ENCODE measurements around the gene FBXO42. TPM values are rescaled to one million over a fixed set of nuclear protein-coding genes. Genes with fewer than 3 reads are reported as not detected.

The FBXO42 gene
- total and polyA plus RNA-seq, 10 donors, result 8.6 to 30.2 (median 20.1) TPM

DNA sequence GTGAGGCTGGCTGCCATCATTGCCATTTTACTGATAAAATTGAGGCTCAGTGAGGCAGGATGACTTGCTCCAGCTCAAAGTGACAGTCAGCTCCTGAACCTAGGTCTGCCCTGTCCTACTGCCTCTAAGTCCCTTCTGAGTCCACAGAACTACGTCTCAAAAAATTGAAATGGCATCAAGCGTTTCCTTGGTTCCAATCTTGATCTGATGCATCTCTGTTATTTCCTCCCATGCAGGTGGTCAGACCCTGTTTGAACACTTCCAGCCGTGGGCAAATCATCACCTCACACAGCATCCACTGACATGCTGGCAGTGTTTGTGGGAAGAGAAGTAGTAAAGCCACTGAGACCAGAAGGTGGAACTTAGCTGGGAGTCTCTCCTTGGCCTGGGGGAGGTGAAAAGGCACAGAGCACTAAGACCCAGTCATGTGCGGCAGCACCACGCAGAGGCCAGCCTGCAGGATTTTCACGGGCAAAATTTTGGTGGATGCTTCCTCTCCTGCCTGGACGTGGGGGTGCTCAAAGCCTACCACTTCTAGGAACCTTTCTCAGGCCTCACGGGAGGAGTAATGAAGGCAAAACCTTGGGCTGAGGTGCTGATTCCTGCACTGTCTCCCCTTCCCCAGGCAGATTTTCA is 107.5 kb downstream of the FBXO42 start:
- H3K4me1 ChIP-seq, result peaks cover 14 to 37% (median 20%) of the 10 kb centered on the region in 6 donors
- H3K27me3 ChIP-seq (replicated peaks in 1 of 7), result no peaks in the 10 kb centered on the region
- no peak for DNase-seq
- H3K27ac ChIP-seq, result no peak overlapping the region
- H3K9me3 ChIP-seq, result no peaks in the 10 kb centered on the region
- H3K4me3 ChIP-seq, result no peak overlapping the region
- peaks cover 0 to 35% (median 0%) of the 10 kb centered on the region in 6 donors for H3K36me3 ChIP-seq
- WGBS, 5 donors, result 81 to 90% (median 85%) methylated on average over 8 of the region's 8 CpGs
- TF ChIP-seq, protein P1, sequence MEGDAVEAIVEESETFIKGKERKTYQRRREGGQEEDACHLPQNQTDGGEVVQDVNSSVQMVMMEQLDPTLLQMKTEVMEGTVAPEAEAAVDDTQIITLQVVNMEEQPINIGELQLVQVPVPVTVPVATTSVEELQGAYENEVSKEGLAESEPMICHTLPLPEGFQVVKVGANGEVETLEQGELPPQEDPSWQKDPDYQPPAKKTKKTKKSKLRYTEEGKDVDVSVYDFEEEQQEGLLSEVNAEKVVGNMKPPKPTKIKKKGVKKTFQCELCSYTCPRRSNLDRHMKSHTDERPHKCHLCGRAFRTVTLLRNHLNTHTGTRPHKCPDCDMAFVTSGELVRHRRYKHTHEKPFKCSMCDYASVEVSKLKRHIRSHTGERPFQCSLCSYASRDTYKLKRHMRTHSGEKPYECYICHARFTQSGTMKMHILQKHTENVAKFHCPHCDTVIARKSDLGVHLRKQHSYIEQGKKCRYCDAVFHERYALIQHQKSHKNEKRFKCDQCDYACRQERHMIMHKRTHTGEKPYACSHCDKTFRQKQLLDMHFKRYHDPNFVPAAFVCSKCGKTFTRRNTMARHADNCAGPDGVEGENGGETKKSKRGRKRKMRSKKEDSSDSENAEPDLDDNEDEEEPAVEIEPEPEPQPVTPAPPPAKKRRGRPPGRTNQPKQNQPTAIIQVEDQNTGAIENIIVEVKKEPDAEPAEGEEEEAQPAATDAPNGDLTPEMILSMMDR (IDR thresholded peaks at IDR 0.05 in 8 of 11, conservative IDR thresholded peaks at IDR 0.05 in 3 of 11), result peak in 5 of 11 experiments; percentile 3 to 49 (median 41)
- TF ChIP-seq POLR2A (IDR thresholded peaks at IDR 0.05), result no peak
- intact Hi-C loops (cut with DNase I; ENCODE audit: low total_unique reads), result loop anchor here (10.0 kb wide), 1 partner anchor 110 kb away; the partner anchor contains the start of gene FBXO42

- TF ChIP-seq, protein P1 (IDR thresholded peaks at IDR 0.05 in 8 of 11, conservative IDR thresholded peaks at IDR 0.05 in 3 of 11), result peak; percentile 59 to 90 (median 84)
- peak in 2 of 3 donors; percentile 29 to 58 for TF ChIP-seq POLR2AphosphoS5 (IDR thresholded peaks at IDR 0.05)
- TF ChIP-seq POLR2A (IDR thresholded peaks at IDR 0.05), result no peak
- intact Hi-C loops (cut with DNase I; ENCODE audit: low total_unique reads), result loop anchor here (10.0 kb wide), 1 partner anchor 111 kb away; the partner anchor contains the start of gene FBXO42
- H3K36me3 ChIP-seq, result peaks cover 0 to 34% (median 0%) of the 10 kb centered on the region in 6 donors
- H3K4me1 ChIP-seq, result peaks cover 8 to 30% (median 14%) of the 10 kb centered on the region in 6 donors
- no peaks in the 10 kb centered on the region for H3K27me3 ChIP-seq (replicated peaks in 1 of 7)
- WGBS, 5 donors, result 33 to 40% (median 35%) methylated on average over 7 to 8 of the region's 8 CpGs
- no peaks in the 10 kb centered on the region for H3K9me3 ChIP-seq
- H3K27ac ChIP-seq, result peak overlapping the region in 1 of 8 donors; percentile 9
- H3K4me3 ChIP-seq, result no peak overlapping the region
- no peak for DNase-seq
These were observed 108.2 kb downstream of the FBXO42 start for GRCh38 chr1:16243936-16244649.

- no peaks in the 10 kb centered on the region for H3K27me3 ChIP-seq (replicated peaks in 1 of 7)
- intact Hi-C loops (cut with DNase I; ENCODE audit: low total_unique reads), result loop anchor here (10.0 kb wide), 1 partner anchor 112 kb away; the partner anchor contains the start of gene FBXO42
These were observed 109.1 kb downstream of the FBXO42 start for GRCh38 chr1:16243215-16243610.

More at GRCh38 chr1:16243215-16243610, 109.1 kb downstream of the FBXO42 start:
- H3K4me1 ChIP-seq, result peaks cover 0 to 21% (median 6%) of the 10 kb centered on the region in 6 donors
- TF ChIP-seq POLR2AphosphoS5 (IDR thresholded peaks at IDR 0.05), result no peak
- TF ChIP-seq, protein P1 (IDR thresholded peaks at IDR 0.05 in 8 of 11, conservative IDR thresholded peaks at IDR 0.05 in 3 of 11), result no peak
- no peak for TF ChIP-seq POLR2A (IDR thresholded peaks at IDR 0.05)
- no peak for DNase-seq
- 82 to 89% (median 84%) methylated on average over 8 of the region's 8 CpGs for WGBS, 5 donors
- H3K4me3 ChIP-seq, result no peak overlapping the region
- H3K27ac ChIP-seq, result no peak overlapping the region
- peaks cover 0 to 32% (median 0%) of the 10 kb centered on the region in 6 donors for H3K36me3 ChIP-seq
- H3K9me3 ChIP-seq, result no peaks in the 10 kb centered on the region

Data from spleen (tissue), 11 donors.